NCI-H187 (cell line): ENCODE data around the gene SNX7.

ENCODE experiments used
- DNase-seq, 2 experiments: peaks; one replicate each; lab custom pipeline; 2025; lab: John Stamatoyannopoulos, UW

The SNX7 gene

DNA sequence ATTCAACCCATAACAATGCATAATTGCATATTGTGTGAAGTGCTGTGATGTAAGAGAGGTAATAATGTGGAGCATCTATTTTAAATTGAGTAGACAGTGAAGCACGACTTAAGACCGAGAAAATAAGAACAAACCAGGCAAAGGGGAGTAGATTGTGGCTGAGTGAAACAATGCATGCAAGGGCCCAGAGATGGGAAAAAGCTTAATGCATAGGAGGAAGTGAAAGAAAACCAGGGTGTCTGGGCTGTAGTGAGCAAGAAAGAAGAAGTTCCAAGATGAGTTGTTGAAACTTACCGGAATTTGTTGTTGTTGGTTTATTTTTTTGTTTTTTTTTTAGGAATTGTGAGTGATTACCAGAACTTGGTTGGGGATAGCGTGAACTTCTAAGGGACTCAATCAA lies 104.7 kb downstream of the SNX7 start:
- no peak for DNase-seq

GRCh38 chr1:98769162-98769561 lies 107.6 kb downstream of the SNX7 start:
- DNase-seq = no peak

DNA sequence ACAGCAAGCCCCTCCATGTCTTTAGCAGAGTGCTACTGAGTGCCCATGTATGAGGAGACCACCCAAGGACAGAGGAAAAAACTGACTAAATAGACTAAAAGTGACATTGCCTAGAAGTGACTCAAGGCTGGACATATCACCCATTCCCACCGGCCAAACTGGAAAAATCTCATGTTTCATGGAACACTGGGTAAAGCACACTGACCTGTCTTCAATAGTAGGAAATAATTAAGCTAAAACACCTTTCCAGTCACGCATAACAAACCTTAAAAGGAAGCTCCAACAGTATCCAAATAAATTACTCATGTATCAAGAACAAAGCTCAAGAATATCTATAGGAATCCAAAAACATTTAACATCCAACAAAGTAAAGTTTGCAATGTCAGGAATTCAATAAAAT lies 120.4 kb downstream of the SNX7 start:
- no peak for DNase-seq

DNA sequence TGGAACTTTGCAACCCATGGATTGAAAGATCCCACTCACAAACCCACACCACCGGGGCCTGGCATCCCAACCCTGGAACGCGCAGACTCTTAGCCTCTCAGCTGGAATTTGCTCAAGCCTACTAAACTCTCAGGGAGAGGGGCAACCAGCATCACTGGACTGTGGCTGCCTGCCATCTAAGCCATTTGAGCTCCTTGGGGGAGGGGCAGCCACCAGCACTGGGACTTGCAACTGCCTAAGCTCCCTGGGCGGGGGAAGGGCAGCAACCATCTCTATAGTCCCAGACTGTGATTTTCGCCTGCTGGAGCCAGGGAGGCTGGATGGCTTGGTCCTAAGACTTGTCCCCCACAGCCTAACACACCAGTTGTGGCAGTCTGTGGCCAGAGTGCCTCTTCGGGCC lies 122.3 kb downstream of the SNX7 start:
- DNase-seq = no peak

- no peak for DNase-seq
These were observed 130.0 kb downstream of the SNX7 start for GRCh38 chr1:98791498-98791897.

DNA sequence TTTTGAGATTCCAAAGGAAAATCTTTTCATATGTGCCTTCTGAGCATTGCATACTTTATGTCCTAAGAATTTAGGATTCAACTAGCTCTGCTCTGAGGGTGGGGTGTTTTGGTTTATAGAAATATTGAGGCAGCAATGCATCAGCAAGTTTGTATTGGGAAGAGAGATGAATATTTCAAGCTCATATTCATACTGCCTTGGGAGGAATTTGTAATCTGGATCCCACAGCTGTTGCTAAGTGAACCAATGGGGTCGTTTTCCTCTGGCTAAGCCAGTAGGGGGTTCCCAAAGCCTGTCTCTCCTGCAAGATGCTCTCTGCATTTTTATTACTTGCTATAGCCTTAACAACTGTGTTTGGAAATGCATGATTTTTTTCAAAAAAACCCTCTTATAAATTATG lies 130.6 kb downstream of the SNX7 start:
- no peak for DNase-seq

GRCh38 chr1:98793136-98793535 lies 131.6 kb downstream of the SNX7 start:
- DNase-seq = no peak

- no peak for DNase-seq
These were observed 132.8 kb downstream of the SNX7 start for GRCh38 chr1:98794196-98794886.

DNA sequence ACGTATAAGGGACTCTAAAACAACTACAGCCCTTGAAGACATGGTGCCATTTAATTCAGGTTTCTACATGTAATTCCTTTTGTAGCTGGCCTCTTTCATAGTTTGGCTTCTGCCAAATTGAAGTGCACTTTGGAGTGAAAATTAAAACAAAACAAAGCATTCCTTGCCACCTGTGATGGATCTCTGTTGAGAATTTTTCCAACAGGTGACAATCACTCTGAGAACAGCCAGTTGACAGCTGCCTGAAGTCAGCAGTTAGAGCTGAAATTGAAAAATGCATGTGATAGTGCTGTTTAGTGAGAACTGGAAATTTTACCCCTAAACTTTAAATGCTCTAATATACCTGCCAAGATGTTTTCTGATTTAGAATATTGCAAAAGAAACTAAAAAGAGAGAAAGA lies 134.5 kb downstream of the SNX7 start:
- DNase-seq = no peak

GRCh38 chr1:98797506-98797905 lies 136.0 kb downstream of the SNX7 start:
- DNase-seq = no peak
